SK-N-SH (cell line): ENCODE measurements around the gene PARP11. TPM values are rescaled to one million over a fixed set of nuclear protein-coding genes. Genes with fewer than 3 reads are reported as not detected.

Experiments used
- CTCF ChIA-PET: fragments of 300-600, 350-600 bp; formaldehyde crosslinking; extraction: SDS; loops from one replicate; lab custom pipeline; 2021; lab: Yijun Ruan, JAX
- POLR2A ChIA-PET: fragments of 350-600 bp; sonication (Branson Sonifier 250); formaldehyde crosslinking; extraction: SDS; loops from one replicate; lab custom pipeline; 2020; ENCODE audit warnings: antibody characterized with exemption, inconsistent platforms; lab: Yijun Ruan, JAX
- DNase-seq: peaks from one replicate; pipeline ENCODE4 v3.0.0; 2012
- H2AFZ ChIP-seq: fragments of 200-600 bp; sonication (generic); 2 replicates; pipeline ENCODE4 v1.8.1; 2016; ENCODE audit warnings: antibody characterized with exemption, mild to moderate bottlenecking, low read depth
- H3F3A ChIP-seq: fragments of 200-600 bp; sonication (generic); replicated peaks from 2 replicates; pipeline ENCODE3; 2016; ENCODE audit warnings: antibody characterized with exemption, mild to moderate bottlenecking; ENCODE audit not compliant: insufficient read depth
- H3K27ac ChIP-seq, 2 experiments: fragments of 200-500 bp in 1 of 2; fragments of 200-600 bp in 1 of 2; sonication (Bioruptor generic) in 1 of 2; sonication (generic), shearing (Covaris generic) in 1 of 2; 2 replicates each; pipeline versions ENCODE4 v1.5.1 to v1.6.1; 2014 to 2016; ENCODE audit warnings: low read depth in 2 of 2, inconsistent platforms in 1 of 2, low read length in 1 of 2, mild to moderate bottlenecking in 1 of 2, mixed read lengths in 1 of 2
- H3K27me3 ChIP-seq: fragments of 200-600 bp; sonication (generic), shearing (Covaris generic); 2 replicates; pipeline ENCODE4 v1.6.1; 2016; ENCODE audit warnings: mixed run types; ENCODE audit not compliant: insufficient read depth
- H3K36me3 ChIP-seq, 2 experiments: fragments of 200-500 bp in 1 of 2; fragments of 200-600 bp in 1 of 2; sonication (Bioruptor generic) in 1 of 2; sonication (generic) in 1 of 2; replicated peaks in 1 of 2; 2 replicates each; pipeline versions ENCODE3 to v1.5.1; 2014 to 2016; ENCODE audit warnings: low read length in 1 of 2, mild to moderate bottlenecking in 1 of 2; ENCODE audit not compliant: insufficient read depth in 2 of 2, control insufficient read depth in 1 of 2
- H3K4me1 ChIP-seq, 2 experiments: fragments of 200-500 bp in 1 of 2; fragments of 200-600 bp in 1 of 2; sonication (Bioruptor generic) in 1 of 2; sonication (generic), shearing (Covaris generic) in 1 of 2; 2 replicates each; pipeline versions ENCODE4 v1.5.1 to v1.6.1; 2014 to 2016; ENCODE audit warnings: low read depth in 1 of 2, low read length in 1 of 2, mixed run types in 1 of 2; ENCODE audit not compliant: insufficient read depth in 2 of 2, control insufficient read depth in 1 of 2
- H3K4me2 ChIP-seq: fragments of 200-600 bp; sonication (generic), shearing (Covaris generic); 2 replicates; pipeline ENCODE4 v1.6.1; 2017; ENCODE audit warnings: mixed run types
- H3K4me3 ChIP-seq, 2 experiments: fragments of 200-500 bp in 1 of 2; fragments of 200-600 bp in 1 of 2; sonication (Bioruptor generic) in 1 of 2; sonication (generic), shearing (Covaris generic) in 1 of 2; 2 replicates each; pipeline versions ENCODE4 v1.5.1 to v1.8.1; 2014 to 2016; ENCODE audit warnings: low read depth in 2 of 2, inconsistent platforms in 1 of 2, low read length in 1 of 2, mild to moderate bottlenecking in 1 of 2, mixed read lengths in 1 of 2, moderate library complexity in 1 of 2
- H3K79me2 ChIP-seq: fragments of 200-600 bp; sonication (generic); 2 replicates; pipeline ENCODE4 v1.8.1; 2017; ENCODE audit warnings: mild to moderate bottlenecking; ENCODE audit not compliant: insufficient read depth
- H3K9ac ChIP-seq: fragments of 200-600 bp; sonication (generic); 2 replicates; pipeline ENCODE4 v1.6.1; 2017; ENCODE audit warnings: mixed run types
- H3K9me2 ChIP-seq: fragments of 200-600 bp; sonication (generic); 2 replicates; pipeline ENCODE4 v1.6.1; 2017; ENCODE audit warnings: mixed run types
- H3K9me3 ChIP-seq: fragments of 200-600 bp; sonication (generic); 2 replicates; pipeline ENCODE4 v1.6.1; 2017; ENCODE audit warnings: mixed run types, mild to moderate bottlenecking, moderate library complexity
- H4K20me1 ChIP-seq: fragments of 200-600 bp; sonication (generic); 2 replicates; pipeline ENCODE4 v1.6.1; 2017; ENCODE audit warnings: mild to moderate bottlenecking, mixed run types; ENCODE audit not compliant: insufficient read depth
- CHD2 ChIP-seq: fragments of 150-350 bp; IDR thresholded peaks from 2 replicates; pipeline ENCODE4 v1.6.1; 2018; ENCODE audit warnings: low read length; ENCODE audit not compliant: partially characterized antibody
- EP300 ChIP-seq, 2 experiments: IDR thresholded peaks; 2 replicates each; pipeline versions ENCODE4 v1.4.0 to v1.6.1; 2012; ENCODE audit warnings: borderline replicate concordance in 1 of 2, low read depth in 1 of 2, low read length in 1 of 2
- FOSL2 ChIP-seq: IDR thresholded peaks from 2 replicates; pipeline ENCODE4 v1.4.0; 2012; ENCODE audit warnings: low read depth, mild to moderate bottlenecking, moderate library complexity, borderline replicate concordance
- FOXJ3 ChIP-seq: sonication (generic); formaldehyde crosslinking; IDR thresholded peaks from 2 replicates; pipeline ENCODE4 v1.5.1; 2020; ENCODE audit warnings: mild to moderate bottlenecking, missing genetic modification reagents
- GABPA ChIP-seq: IDR thresholded peaks from 2 replicates; pipeline ENCODE4 v1.4.0; 2012; ENCODE audit warnings: low read depth, mild to moderate bottlenecking
- GATA2 ChIP-seq: sonication (generic); formaldehyde crosslinking; IDR thresholded peaks from 2 replicates; pipeline ENCODE4 v1.5.0; 2020; ENCODE audit warnings: mild to moderate bottlenecking, missing genetic modification reagents
- JUND ChIP-seq: IDR thresholded peaks from 2 replicates; pipeline ENCODE4 v1.4.0; 2012
- MEF2A ChIP-seq: IDR thresholded peaks from 2 replicates; pipeline ENCODE4 v1.4.0; 2012; ENCODE audit warnings: low read depth, borderline replicate concordance
- MXI1 ChIP-seq: IDR thresholded peaks from 2 replicates; pipeline ENCODE4 v1.6.1; 2012; ENCODE audit warnings: mild to moderate bottlenecking, low read depth, low read length, improper control_type of control experiment
- NRF1 ChIP-seq: IDR thresholded peaks from 2 replicates; pipeline ENCODE4 v1.6.1; 2012; ENCODE audit warnings: low read depth, mild to moderate bottlenecking, low read length
- SIN3A ChIP-seq: IDR thresholded peaks from 2 replicates; pipeline ENCODE4 v1.6.1; 2012; ENCODE audit warnings: low read depth, mild to moderate bottlenecking, low read length, moderate library complexity, borderline replicate concordance
- SMC3 ChIP-seq: IDR thresholded peaks from 2 replicates; pipeline ENCODE4 v1.6.1; 2012; ENCODE audit warnings: low read depth, low read length, improper control_type of control experiment
- TAF1 ChIP-seq: IDR thresholded peaks from 2 replicates; pipeline ENCODE4 v1.6.1; 2012; ENCODE audit warnings: low read depth, mild to moderate bottlenecking, low read length, moderate library complexity, borderline replicate concordance
- TCF12 ChIP-seq: IDR thresholded peaks from 2 replicates; pipeline ENCODE4 v1.4.0; 2012
- TEAD4 ChIP-seq: IDR thresholded peaks from 2 replicates; pipeline ENCODE4 v1.4.0; 2012; ENCODE audit warnings: mild to moderate bottlenecking, borderline replicate concordance; ENCODE audit not compliant: insufficient read depth
- YY1 ChIP-seq: IDR thresholded peaks from 2 replicates; pipeline ENCODE4 v1.4.0; 2012; ENCODE audit warnings: low read depth, mild to moderate bottlenecking
- WGBS: methylation state at CpG from one replicate; pipeline ENCODE4 v1.1.6; 2017; ENCODE audit warnings: low lambda C conversion rate; 5-methylcytosine and 5-hydroxymethylcytosine counted together
- polyA plus RNA-seq, 3 experiments: library from polyadenylated mRNA; depleted of rRNA; stranded (reverse); fragments of >200 nt; gene quantifications; 2 replicates each; pipeline ENCODE4 v1.2.3, GENCODE V29; 2012
- TF ChIP-seq, protein P1 (sequence below): fragments of 150-350 bp; IDR thresholded peaks from 2 replicates; pipeline ENCODE4 v1.6.1; 2016; ENCODE audit warnings: mild to moderate bottlenecking, low read depth, low read length
- TF ChIP-seq, protein P2 (sequence below): fragments of 150-350 bp; IDR thresholded peaks from 2 replicates; pipeline ENCODE4 v1.6.1; 2017; ENCODE audit warnings: antibody characterized with exemption, low read length, low read depth, borderline replicate concordance
- TF ChIP-seq, protein P3 (sequence below): IDR thresholded peaks from 2 replicates; pipeline ENCODE4 v1.6.1; 2012; ENCODE audit warnings: mild to moderate bottlenecking, low read depth, low read length, moderate library complexity

The PARP11 gene
- polyA plus RNA-seq, 1 of the 3 experiments (the other 2 are of a cell fraction), result 1.8 TPM

GRCh38 chr12:3897371-3897971 lies 24.3 kb upstream of the PARP11 start:
- POLR2A ChIA-PET, result no interaction called here
- no peak overlapping the region for H3K9ac ChIP-seq

GRCh38 chr12:3896801-3897351 lies 23.7 kb upstream of the PARP11 start:
- H3K79me2 ChIP-seq, result no peaks in the 10 kb centered on the region
- no peaks in the 10 kb centered on the region for H3K9me2 ChIP-seq
- no peak overlapping the region for H3K27ac ChIP-seq
- no peaks in the 10 kb centered on the region for H3K36me3 ChIP-seq
- no peak overlapping the region for H3K4me2 ChIP-seq
- H4K20me1 ChIP-seq, result no peaks in the 10 kb centered on the region
- peaks cover 54% of the 10 kb centered on the region for H3K27me3 ChIP-seq
- H3K9me3 ChIP-seq, result no peaks in the 10 kb centered on the region
- no peak overlapping the region for H3K9ac ChIP-seq
- no peaks in the 10 kb centered on the region for H3F3A ChIP-seq
- ChIA-PET POLR2A (no interaction called here), CTCF (interaction anchor here (0.7 to 2.3 kb wide), 4 partner anchors 11 to 382 kb away, joined by 3 to 14 read pairs (median 4); no protein-coding TSS in a partner anchor)
- H3K4me1 ChIP-seq, result no peaks in the 10 kb centered on the region
- H2AFZ ChIP-seq, result no peak overlapping the region
- no peak for DNase-seq
- no peak overlapping the region for H3K4me3 ChIP-seq
- 0% methylated on average over 2 of the region's 2 CpGs for WGBS
- no peak for TF ChIP-seq TEAD4
- TF ChIP-seq JUND, result no peak
- no peak for TF ChIP-seq GATA2 (CRISPR knock-in tag)
- no peak for TF ChIP-seq SMC3
- TF ChIP-seq FOXJ3, result no peak
- no peak for TF ChIP-seq MEF2A
- TF ChIP-seq SIN3A, result no peak
- TF ChIP-seq, protein P1, sequence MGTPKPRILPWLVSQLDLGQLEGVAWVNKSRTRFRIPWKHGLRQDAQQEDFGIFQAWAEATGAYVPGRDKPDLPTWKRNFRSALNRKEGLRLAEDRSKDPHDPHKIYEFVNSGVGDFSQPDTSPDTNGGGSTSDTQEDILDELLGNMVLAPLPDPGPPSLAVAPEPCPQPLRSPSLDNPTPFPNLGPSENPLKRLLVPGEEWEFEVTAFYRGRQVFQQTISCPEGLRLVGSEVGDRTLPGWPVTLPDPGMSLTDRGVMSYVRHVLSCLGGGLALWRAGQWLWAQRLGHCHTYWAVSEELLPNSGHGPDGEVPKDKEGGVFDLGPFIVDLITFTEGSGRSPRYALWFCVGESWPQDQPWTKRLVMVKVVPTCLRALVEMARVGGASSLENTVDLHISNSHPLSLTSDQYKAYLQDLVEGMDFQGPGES, result no peak
- no peak for TF ChIP-seq EP300 (IDR thresholded peaks at IDR 0.05; ENCODE audit: borderline replicate concordance in 1 of 2, low read depth in 1 of 2, low read length in 1 of 2)
- no peak for TF ChIP-seq TAF1
- TF ChIP-seq, protein P2, sequence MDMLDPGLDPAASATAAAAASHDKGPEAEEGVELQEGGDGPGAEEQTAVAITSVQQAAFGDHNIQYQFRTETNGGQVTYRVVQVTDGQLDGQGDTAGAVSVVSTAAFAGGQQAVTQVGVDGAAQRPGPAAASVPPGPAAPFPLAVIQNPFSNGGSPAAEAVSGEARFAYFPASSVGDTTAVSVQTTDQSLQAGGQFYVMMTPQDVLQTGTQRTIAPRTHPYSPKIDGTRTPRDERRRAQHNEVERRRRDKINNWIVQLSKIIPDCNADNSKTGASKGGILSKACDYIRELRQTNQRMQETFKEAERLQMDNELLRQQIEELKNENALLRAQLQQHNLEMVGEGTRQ, result no peak

More at GRCh38 chr12:3897371-3897971, 24.3 kb upstream of the PARP11 start:
- no peak overlapping the region for H2AFZ ChIP-seq
- no peaks in the 10 kb centered on the region for H4K20me1 ChIP-seq
- H3F3A ChIP-seq, result no peaks in the 10 kb centered on the region
- H3K27me3 ChIP-seq, result peaks cover 49% of the 10 kb centered on the region
- CTCF ChIA-PET, result interaction anchor here (0.8 to 2.3 kb wide), 2 partner anchors 12 to 380 kb away, joined by 3 to 14 read pairs; no protein-coding TSS in a partner anchor
- no peak for DNase-seq
- no peak overlapping the region for H3K4me2 ChIP-seq
- 11% methylated on average over 7 of the region's 7 CpGs for WGBS
- no peaks in the 10 kb centered on the region for H3K36me3 ChIP-seq
- H3K4me1 ChIP-seq, result no peaks in the 10 kb centered on the region
- TF ChIP-seq, protein P3, sequence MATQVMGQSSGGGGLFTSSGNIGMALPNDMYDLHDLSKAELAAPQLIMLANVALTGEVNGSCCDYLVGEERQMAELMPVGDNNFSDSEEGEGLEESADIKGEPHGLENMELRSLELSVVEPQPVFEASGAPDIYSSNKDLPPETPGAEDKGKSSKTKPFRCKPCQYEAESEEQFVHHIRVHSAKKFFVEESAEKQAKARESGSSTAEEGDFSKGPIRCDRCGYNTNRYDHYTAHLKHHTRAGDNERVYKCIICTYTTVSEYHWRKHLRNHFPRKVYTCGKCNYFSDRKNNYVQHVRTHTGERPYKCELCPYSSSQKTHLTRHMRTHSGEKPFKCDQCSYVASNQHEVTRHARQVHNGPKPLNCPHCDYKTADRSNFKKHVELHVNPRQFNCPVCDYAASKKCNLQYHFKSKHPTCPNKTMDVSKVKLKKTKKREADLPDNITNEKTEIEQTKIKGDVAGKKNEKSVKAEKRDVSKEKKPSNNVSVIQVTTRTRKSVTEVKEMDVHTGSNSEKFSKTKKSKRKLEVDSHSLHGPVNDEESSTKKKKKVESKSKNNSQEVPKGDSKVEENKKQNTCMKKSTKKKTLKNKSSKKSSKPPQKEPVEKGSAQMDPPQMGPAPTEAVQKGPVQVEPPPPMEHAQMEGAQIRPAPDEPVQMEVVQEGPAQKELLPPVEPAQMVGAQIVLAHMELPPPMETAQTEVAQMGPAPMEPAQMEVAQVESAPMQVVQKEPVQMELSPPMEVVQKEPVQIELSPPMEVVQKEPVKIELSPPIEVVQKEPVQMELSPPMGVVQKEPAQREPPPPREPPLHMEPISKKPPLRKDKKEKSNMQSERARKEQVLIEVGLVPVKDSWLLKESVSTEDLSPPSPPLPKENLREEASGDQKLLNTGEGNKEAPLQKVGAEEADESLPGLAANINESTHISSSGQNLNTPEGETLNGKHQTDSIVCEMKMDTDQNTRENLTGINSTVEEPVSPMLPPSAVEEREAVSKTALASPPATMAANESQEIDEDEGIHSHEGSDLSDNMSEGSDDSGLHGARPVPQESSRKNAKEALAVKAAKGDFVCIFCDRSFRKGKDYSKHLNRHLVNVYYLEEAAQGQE, result no peak
- TF ChIP-seq SIN3A, result no peak
- no peak for TF ChIP-seq MEF2A
- no peak for TF ChIP-seq GABPA
- TF ChIP-seq FOXJ3, result no peak
- no peak for TF ChIP-seq GATA2 (CRISPR knock-in tag)
- no peak for TF ChIP-seq TCF12
- no peak for TF ChIP-seq MXI1
- TF ChIP-seq, protein P2, result no peak
- TF ChIP-seq NRF1, result no peak
- TF ChIP-seq FOSL2, result no peak
- no peak for TF ChIP-seq YY1
- no peak for TF ChIP-seq CHD2
- no peaks in the 10 kb centered on the region for H3K9me2 ChIP-seq
- H3K9me3 ChIP-seq, result no peaks in the 10 kb centered on the region
- H3K27ac ChIP-seq, result no peak overlapping the region
- H3K4me3 ChIP-seq, result no peak overlapping the region
- H3K79me2 ChIP-seq, result no peaks in the 10 kb centered on the region
